B cell (primary cell): ENCODE results near the gene EML3.

Source experiments
- EZH2 ChIP-seq: IDR thresholded peaks from 2 replicates; pipeline ENCODE4 v1.6.1; 2012; ENCODE audit warnings: borderline replicate concordance, low read depth, mild to moderate bottlenecking, moderate library complexity, low read length; ENCODE audit not compliant: insufficient read depth, poor library complexity, severe bottlenecking
- TF ChIP-seq, protein P1 (sequence below): fragments of 200-600 bp; IDR thresholded peaks from one replicate; pipeline ENCODE4 v1.8.0; 2022; ENCODE audit warnings: antibody characterized with exemption, mild to moderate bottlenecking

DNA sequence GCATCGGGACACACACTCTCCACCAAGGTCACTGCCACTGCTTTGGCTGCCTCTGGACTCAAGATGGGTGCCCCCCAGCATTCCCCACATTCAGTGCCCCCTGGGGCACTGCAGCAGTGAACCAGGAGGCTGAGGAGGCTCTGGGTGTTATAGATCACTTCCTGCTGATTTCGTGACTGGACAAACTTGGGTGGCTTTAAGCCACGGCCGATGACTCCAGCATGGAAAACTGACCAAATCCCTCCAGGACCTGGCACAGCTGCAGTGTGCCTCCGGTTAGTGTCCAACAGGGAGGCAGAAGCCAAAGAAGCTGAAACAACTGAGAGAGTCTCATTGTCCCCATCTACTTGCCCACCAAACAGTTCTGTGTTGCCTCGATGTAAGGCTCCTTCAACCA lies 35.0 kb upstream of the EML3 start:
- TF ChIP-seq, protein P1, sequence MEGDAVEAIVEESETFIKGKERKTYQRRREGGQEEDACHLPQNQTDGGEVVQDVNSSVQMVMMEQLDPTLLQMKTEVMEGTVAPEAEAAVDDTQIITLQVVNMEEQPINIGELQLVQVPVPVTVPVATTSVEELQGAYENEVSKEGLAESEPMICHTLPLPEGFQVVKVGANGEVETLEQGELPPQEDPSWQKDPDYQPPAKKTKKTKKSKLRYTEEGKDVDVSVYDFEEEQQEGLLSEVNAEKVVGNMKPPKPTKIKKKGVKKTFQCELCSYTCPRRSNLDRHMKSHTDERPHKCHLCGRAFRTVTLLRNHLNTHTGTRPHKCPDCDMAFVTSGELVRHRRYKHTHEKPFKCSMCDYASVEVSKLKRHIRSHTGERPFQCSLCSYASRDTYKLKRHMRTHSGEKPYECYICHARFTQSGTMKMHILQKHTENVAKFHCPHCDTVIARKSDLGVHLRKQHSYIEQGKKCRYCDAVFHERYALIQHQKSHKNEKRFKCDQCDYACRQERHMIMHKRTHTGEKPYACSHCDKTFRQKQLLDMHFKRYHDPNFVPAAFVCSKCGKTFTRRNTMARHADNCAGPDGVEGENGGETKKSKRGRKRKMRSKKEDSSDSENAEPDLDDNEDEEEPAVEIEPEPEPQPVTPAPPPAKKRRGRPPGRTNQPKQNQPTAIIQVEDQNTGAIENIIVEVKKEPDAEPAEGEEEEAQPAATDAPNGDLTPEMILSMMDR: no peak
- no peak for TF ChIP-seq EZH2
